ENCODE data around the gene ZNF124.

- TF ChIP-seq SIN3A (IDR thresholded peaks at IDR 0.05; ENCODE audit: borderline replicate concordance, insufficient read depth, low read length), result no peak
- no peak for TF ChIP-seq TAF1 (IDR thresholded peaks at IDR 0.05; ENCODE audit: borderline replicate concordance, insufficient read depth, low read length)
- TF ChIP-seq POLR2AphosphoS5 (IDR thresholded peaks at IDR 0.05; ENCODE audit: low read depth, low read length), result no peak
Measured at GRCh38 chr1:247198781-247199180, 27.0 kb upstream of the ZNF124 start.

Data from PFSK-1 (cell line).